Activated CD4-positive, alpha-beta T cell treated with anti-CD3 and anti-CD28 coated beads, Interleukin-2, amount 50 U/mL, for 1 hour (primary cell): ENCODE measurements around the gene COX10.
"Not testable (repeated sequence)": the region's sequence is repeated elsewhere in the genome, so short reads cannot be mapped to it uniquely, and the experiment has no call there.

Experiments used
- DNase-seq: peaks from one replicate; pipeline ENCODE4 v3.0.0-alpha.2; 2020

The COX10 gene

DNA sequence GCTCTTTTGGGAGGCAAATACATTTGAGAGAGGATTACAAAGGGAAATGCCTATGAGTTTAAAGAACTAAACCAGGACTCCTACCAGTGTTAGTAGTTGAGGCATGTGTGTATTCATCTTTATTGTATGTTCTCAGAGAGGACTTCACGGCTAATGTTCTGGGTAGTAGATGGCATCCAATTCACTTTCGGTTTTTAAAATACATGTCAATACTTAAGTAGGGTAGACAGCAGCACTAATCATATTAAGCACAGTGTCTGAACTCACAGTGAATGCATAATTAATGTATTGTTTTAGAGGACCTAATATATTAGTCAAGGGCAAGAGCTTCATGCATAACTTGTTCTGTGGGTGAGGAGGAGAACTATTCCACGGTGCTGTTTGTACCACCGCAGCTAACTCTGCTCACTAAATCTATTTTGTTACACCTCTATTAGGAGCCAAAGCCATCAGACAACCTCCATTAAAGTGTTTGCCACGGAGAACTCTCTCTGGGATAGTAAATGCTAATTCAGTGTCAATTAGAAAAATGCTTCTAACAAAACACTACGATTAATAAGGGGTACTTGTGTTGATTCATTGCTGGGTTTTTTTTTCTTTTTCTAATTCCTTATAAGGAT lies 56.3 kb downstream of the COX10 start:
- no peak for DNase-seq

DNA sequence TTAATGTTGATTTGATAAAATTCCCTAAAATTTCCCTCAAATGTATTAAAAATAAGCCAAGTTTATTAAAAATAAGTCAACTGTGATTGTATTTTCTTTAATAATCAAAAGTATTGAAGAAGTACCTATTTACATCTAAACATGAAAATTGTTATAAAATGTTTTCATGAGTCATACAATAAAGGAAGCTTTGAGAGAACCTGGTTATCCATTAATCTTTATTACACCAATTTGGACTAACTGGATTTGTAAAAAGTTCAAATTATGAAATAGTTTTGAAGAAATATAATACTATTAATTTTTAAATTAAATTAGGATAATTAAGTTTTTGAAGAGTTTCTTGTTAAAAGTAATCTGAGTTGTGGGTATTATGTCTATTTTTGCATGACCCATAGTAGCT lies 63.8 kb downstream of the COX10 start:
- DNase-seq: no peak

DNA sequence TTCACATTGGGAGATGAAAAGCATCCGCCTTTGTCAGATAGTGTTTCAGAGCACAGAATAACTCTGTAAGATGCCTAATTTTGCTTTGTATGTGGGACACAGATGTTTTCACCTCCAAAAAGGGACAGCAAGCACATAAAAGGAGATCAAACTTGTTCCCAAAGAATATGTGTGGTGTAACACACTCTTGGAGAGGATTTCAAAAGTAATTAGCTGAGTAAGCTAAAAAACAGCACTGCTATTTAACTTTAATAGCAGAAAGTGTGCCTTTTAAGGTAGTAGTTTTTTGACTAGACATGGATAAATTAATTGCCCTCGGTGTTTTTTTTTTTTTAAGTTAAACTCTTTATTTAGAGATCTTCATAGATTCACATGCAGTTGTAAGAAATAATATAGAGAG lies 65.2 kb downstream of the COX10 start:
- DNase-seq: no peak

DNA sequence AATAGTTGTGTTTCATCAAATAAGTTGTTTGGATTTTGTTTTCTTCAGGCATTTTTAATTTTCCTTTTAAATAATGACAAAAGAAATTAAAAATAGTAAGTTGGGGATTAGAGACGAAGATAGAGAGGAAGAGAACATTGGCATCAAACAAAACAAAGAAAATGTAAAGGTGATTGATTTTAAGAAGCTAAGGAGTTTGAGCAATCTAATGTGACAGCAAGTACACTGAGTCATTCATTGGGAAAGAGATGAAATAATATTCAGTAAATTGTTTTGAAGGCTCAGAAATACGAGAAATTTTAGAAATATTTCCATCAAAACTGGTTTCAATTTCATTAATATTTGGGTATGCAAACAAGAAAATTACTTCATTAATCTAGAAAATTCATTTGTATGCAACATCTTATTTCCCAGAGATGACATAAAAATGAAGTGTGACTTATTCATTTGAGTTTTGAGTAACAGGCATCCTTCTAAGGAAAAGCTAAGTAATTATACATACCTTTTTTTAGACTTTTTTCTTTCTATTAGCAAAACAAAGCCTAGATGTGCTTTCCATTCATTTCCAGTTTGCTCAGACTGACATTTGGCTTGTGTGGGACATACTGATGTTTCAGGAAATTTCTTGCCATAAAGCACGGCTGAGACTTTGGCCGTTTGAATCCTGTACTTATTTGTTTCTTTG lies 66.7 kb downstream of the COX10 start:
- no peak for DNase-seq

DNA sequence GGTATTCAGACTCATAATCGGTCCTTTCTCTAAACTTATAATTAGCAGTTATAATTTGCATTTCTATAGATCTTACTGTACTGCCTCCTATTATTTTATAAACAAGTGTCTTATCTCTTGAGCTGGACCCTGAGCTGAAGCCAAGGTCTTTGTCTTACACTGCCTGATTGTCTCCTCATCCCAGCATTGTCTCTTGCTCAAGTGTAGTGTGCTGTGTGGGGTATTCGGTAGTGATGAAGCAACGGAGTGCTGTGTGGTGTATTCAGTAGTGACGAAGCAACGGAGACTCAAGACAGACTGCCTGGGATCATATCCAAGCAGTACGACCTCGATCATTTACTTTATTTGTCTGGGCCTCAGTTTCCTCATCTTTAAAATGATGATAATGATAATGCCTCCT lies 69.3 kb downstream of the COX10 start:
- no peak for DNase-seq

DNA sequence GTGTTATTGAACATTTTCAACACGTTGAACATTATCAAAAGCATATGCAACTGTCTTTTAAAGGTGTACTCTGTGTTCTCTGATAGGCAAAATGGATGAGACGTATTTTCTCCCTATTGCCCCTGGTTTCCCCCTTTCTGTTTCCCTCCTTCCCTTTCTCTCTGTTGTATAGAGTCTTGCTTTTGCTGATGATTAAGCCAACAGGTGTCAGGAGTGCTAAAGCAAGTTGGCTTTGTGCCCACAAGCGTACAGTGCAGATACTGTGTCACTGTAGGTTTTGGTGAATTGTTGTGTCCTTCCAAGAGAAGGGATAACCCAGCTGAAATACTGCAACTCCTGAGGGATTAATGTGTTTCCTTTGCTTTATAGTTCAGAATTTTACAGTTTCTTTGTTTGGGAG lies 74.4 kb downstream of the COX10 start:
- no peak for DNase-seq

DNA sequence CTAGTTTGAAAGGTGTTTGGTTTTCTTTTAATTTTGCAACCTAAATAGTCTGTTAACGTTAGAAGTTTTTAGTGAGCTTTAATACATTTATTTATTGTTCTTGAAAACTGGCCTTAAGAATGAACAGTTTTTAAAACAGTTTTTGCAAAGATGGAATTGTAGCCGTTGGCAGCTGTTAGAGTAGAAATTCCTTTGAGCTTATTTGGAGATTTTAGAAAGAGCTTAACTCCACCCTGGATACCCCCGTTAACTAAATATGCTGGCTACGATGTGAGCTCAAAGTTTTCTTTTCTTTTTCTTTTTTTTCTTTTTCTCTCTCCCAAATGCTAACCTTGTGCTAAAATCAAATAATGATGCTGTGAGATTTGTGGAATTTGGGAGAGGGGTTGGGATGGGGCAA lies 75.2 kb downstream of the COX10 start:
- DNase-seq: no peak

DNA sequence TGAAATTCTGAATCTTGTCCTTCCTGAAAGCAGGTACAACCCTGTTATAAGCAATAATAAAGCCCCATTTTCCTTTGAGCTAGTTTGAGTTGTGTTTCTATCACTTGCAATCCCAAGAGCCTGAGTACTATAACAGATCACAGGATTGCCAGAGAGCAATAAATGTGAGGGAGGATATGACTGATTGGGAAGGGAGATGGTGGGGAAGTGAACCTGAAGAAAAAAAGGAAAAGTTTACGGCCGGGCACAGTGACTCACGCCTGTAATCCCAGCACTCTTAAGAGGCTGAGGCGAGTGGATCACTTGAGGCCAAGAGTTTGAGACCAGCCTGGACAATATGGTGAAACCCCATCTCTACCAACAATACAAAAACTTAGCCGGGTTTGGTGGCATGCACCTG lies 80.4 kb downstream of the COX10 start:
- DNase-seq: no peak

DNA sequence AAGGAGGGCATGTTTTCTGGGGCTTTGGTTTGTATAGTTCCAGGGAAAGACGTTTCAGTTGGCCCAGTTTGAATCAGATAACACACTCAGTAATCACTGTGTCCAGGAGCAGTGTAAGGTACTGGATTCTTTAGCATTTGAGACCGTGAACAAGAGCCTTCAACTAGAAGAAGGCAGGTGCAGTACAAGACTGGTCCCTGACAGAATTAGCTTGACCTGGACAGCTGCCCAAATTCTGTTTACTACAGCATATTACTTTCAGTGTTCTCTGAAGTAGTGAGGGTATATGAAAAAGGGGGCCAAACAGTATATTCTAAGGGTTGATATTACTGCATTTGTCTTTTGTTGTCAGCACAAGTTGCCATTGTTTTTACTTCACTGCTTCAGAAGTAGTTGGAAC lies 81.3 kb downstream of the COX10 start:
- no peak for DNase-seq

DNA sequence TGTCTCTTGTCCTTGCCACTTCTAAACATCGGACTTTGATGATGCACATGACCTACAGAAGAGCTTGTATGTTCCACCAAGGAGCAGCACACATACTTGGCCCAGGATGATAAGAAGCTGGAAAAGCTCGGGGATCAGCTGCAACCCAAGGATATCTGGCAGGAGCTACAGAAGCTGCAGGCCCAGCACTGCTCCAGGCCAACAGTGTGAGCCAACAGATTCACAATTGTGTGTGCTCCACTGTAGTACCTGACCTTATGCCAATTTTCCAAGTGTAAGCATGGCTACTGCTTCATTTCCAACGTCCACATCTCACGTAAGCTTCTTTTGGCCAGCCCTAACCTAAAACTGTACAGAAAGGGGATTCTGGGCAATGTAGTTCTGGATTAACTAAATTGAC lies 83.4 kb downstream of the COX10 start:
- no peak for DNase-seq

DNA sequence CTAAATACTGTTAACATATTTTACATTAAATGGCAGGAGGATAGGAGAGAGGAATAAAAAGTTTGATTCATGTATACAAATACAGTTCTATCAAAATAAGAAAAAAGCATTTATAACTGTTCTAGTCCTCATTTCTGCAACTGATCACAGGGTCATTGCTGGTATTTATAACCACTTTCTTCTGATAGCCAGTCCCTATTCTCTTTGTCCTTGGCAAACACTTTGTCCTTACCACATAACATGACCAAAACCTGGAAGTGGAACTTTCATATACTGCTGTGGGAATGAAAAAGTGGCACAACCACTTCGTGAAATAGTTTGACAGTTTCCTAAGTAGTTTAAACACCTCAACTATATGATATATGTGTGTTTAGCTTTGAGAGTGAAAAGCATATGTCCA lies 84.1 kb downstream of the COX10 start:
- DNase-seq: no peak

DNA sequence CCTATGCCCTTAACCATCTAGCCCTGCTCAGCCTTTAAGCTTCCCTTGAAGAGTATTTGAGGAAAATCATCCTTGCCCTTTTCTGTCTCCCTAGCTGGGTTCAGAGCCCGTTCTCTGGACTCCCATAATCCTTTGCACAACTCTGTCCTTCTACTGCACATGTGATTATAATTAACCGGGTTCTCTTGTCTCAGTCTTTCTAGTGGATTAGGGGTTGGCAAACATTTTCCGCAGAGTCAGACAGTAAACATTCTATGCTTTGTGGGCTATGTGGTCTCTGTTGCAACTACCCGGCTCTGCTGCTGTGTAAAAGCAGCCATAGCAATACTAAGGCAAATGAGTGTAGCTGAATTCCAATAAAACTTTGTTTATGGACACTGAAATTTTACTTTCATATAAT lies 87.4 kb downstream of the COX10 start:
- DNase-seq: no peak

DNA sequence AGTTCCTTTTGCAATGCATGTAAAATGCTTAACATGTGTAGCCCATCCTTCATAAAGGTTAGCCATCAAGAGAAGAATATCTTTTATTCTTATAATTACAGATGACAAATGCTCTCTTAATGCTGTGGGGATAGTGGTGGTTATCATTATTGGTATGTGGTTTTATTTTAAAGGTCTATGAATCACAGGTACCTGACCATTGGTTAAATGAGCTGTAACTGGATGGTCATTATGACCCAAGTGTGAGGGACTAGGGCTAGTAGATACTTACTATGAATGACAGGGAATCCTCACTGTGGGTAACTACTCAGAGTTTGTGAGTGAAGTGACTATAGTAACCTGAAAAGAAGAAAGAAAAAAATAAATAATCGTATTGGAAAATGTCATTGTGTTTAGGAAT lies 88.5 kb downstream of the COX10 start:
- no peak for DNase-seq

DNA sequence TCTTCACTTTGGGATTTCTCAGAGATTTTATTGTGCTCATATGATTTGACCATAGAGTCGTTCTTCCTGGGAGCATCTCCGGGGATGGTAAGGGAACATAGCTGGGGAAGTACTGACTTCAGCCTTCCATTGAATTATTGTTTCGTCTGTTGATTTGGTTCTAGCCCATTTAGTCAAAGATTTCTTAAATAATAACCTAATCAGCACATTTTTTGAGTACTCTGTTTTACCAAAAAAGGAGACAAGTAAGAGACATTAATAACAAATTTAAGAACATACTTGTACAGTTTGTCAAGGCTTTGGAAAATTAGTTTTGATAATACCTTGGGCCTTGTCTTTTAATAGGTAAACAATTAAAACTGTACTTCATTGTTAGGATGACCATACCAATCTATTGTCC lies 89.4 kb downstream of the COX10 start:
- no peak for DNase-seq

DNA sequence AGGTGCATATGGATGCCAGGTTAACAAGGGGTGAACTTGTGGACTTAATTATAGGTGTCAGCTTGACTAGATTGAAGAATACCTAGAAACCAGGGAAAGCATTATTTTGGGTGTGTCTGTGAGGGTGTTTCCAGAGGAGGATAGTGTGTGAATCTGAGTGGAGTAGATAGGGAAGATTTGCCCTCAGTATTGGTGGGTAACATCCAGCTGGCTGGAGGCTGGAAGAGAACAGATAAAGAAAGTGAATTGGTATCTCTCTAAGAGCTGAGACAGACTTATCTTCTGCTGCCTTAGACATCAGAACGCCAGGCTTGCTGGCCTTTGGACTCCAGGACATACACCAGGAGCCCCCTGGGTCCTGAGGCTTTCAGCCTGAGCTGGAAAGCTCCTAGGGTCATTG lies 92.1 kb downstream of the COX10 start:
- DNase-seq: no peak

DNA sequence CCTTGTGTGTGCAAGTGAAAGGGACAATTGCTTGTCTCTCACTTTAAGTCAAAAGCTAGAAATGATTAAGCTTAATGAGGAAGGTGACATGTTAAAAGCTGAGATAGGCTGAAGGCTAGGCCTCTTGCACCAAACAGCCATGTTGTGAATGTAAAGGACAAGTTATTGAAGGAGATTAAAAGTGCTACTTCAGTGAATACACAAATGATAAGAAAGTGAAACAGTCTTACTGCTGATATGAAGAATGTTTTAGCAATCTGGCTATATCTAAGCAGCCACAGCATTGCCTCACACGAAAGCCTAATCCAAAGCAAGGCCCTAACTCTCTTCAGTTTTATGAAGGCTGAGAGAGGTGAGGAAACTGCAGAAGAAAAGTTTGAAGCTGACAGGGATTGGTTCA lies 96.3 kb downstream of the COX10 start:
- DNase-seq: no peak

DNA sequence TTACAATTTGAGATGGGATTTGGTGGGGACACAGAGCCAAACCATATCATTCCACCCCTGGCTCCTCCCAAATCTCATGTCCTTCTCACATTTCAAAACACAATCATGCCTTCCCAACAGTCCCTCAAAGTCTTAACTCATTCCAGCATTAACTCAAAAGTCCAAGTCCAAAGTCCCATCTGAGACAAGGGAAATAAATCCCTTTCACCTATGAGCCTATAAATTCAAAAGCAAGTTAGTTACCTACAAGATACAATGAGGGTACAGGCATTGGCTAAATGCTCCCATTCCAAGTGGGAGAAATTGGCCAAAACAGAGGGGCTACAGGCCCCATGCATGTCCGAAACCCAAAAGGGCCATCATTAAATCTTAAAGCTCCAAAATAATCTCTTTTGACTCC lies 98.5 kb downstream of the COX10 start:
- DNase-seq: not testable (repeated sequence)

DNA sequence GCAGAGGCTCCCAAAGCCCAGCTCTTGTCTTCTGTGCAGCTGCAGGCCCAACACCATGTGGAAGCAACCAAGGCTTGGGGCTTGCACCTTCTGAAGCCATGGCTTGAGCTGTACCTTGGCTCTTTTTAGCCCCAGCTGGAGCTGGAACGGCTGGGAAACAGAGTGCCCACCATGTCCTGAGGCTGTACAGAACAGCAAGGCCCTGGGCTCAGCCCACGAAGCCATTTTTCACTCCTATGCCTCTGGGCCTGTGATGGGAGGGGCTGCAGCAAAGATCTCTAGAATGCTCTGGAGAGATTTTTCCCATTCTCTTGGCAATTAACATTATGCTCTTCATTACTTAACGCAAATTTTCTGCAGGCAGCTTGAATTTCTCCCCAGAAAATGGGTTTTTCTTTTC lies 99.3 kb downstream of the COX10 start:
- DNase-seq: no peak

DNA sequence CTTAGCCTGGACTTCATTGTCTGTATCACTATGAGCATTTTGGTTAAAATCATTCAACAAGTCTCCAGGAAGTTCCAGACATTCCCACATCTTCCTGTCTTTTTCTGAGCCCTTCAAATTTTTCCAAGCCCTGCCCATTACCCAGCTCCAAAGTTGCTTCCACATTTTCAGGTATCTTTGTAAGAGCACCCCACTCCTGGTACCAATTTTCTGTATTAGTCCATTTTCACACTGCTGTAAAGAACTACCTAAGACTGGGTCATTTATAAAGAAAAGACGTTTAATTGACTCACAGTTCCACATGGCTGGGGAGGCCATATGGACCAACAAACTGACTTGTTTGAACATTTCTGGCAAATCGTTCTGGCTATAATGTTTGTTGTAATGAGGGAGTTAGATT lies 100.0 kb downstream of the COX10 start:
- no peak for DNase-seq

DNA sequence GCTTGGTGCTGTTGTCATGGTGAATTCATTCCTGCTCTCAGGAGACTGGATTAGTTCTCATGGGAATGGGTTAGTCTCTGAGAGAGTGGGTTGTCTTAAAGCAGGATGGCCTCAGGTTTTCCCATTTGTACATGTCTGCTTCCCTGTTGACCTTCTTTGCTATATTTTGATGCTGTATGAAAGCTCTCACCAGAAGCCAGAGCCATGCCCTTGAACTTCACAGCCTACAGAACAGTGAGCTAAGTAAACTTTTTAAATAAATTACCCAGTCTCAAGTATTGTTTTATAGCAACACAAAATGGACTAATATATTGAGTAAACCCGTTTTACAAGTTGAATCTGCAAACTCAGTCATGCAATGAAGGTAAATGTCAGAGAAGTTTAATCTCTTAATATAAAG lies 100.6 kb downstream of the COX10 start:
- DNase-seq: no peak

DNA sequence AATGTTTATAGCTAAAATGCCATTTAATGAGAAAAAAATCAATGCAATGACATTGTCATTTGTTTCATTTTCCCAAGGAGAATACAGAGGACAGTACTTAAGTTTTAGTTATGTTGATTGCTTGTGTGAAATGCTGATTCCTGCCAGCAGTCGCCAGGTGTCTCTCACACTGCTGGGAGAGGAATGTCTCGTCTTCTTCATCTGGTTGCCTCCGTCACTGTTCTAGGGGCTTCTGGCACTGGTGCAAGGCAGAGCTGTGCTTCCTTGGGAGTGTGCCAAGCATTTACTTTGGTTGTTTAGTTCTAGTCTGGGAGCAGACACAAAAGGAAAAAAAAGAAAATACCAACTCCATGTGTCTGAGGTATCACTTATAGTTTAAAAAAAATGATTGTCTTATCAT lies 107.7 kb downstream of the COX10 start:
- DNase-seq: not testable (repeated sequence)

DNA sequence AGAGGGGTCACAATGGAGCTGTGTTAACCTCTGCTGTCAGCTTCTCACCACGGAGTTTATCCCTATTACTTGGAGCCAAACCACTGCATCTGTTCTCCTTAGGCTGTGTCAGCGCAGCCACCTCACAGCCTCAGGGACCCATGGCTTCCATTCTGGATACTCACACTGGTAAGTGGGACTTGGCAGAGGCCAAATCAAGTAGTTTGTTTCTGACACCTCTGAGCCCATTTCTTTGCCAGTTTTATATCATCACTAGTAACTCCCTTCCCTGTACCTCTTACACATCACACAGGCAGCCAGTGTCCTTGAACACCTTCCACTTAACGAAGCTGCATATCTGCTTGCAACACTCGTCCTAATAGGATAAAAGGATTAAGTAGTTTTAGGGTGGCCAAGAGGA lies 108.5 kb downstream of the COX10 start:
- DNase-seq: not testable (repeated sequence)

DNA sequence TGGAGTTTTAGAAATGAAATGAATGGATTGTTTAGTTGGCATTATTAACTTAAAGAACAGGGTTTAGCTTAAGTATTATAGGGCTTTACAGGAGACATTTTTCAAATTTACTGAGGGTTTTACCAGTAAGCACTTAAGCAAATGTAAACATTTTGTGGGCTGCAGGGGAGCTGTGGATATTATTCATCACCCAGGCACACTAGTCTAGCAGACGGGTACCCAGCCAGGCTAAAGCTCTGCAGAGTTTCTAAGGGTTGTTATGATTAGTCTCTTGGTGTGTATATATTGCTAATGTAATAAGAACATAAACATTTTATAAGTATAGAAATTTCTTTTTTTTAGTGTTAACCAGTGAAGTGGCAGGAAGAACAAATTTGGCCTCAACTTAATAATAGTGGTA lies 110.6 kb downstream of the COX10 start:
- DNase-seq: not testable (repeated sequence)

DNA sequence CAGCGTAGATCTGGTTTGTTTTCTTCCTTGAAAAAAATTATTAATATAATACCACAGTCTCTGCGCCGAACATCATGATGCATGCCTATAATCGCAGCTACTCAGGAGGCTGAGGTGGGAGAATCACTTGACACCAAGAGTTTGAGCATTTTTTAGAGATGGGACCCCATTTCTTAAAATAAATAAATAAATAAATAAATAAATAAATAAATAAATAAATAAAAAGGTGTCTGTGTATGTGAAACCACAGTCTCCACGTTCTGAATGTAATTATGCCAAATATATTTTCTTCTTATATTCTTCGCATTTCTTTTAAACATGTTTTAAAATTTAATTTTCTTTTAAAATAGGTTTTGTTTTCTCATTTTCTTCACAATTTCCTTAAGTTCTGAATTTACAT lies 112.8 kb downstream of the COX10 start:
- DNase-seq: not testable (repeated sequence)

DNA sequence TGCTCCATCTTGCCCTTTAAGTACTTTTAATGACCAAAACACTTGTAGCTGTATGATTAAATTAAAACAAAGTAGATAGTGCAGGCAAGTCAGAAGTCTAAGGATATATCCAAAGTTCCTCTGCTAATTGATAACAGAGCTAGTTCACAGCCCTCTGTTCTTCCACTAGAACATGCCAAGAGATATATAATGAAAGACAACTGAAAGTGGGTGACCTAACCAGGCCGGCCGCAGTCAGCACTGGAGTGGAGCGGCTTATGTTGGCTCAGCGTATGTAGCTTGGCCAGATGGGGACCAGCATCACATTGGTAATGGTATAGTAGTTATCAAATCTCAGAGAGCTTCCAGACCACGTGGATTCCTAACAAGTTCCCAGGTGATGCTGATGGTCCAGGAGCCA lies 115.2 kb downstream of the COX10 start:
- DNase-seq: not testable (repeated sequence)
